SH-SY5Y (cell line): ENCODE measurements around the gene GPHA2.

Source experiments
- GATA2 ChIP-seq: IDR thresholded peaks from 2 replicates; pipeline ENCODE4 v1.6.1; 2011; ENCODE audit warnings: mild to moderate bottlenecking, low read depth, low read length
- GATA3 ChIP-seq: IDR thresholded peaks from 2 replicates; pipeline ENCODE4 v1.6.1; 2011; ENCODE audit warnings: low read depth, mild to moderate bottlenecking, low read length, moderate library complexity

DNA sequence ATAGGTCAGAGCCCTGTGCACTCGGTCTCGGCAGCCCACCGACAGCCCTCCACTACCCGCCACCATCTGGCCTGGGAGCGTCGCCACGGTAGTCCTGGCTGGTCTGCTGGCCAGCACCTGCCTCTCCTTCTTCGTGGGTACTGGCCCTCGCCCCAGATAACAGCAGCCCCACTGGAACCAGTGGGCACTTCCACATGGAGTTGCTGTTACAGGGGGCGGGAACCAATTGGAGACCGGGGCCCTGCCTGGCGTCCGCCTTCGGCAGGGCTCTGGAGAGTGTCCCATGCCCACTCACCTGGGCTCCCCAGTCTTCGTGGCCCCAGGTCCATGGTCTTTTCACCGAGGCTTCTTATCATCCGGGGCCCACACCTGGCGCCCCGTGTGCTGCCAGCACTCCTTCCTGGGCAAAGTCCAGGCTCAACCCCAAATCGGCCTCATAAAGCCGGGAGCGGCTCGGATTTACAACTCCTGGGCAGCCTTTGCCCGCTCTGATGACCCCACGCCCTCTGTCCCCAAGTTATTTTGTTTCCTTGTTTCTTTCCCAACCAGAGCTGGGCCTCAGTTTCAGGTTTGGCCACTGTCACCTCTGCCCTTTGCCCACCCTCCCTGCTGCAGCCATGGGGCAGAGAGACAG lies 44.4 kb downstream of the GPHA2 start:
- no peak for TF ChIP-seq GATA2
- TF ChIP-seq GATA3 = no peak
